D721Med (cell line): ENCODE measurements around the gene GPRASP1.

Experiments
- DNase-seq: peaks from one replicate; pipeline ENCODE4 v3.0.0; 2011; ENCODE audit warnings: low spot score; ENCODE audit not compliant: insufficient read length
- FAIRE-seq: peaks from 2 replicates; lab custom pipeline; 2011; peaks lifted over from hg19 to GRCh38; lab: Jason Lieb, UNC
- TF ChIP-seq, protein P1 (sequence below): IDR thresholded peaks from 2 replicates; pipeline ENCODE4 v1.5.1; 2012; ENCODE audit warnings: mild to moderate bottlenecking, control low read depth; ENCODE audit not compliant: insufficient read depth; ENCODE audit errors: missing control alignments

Gene GPRASP1, protein sequence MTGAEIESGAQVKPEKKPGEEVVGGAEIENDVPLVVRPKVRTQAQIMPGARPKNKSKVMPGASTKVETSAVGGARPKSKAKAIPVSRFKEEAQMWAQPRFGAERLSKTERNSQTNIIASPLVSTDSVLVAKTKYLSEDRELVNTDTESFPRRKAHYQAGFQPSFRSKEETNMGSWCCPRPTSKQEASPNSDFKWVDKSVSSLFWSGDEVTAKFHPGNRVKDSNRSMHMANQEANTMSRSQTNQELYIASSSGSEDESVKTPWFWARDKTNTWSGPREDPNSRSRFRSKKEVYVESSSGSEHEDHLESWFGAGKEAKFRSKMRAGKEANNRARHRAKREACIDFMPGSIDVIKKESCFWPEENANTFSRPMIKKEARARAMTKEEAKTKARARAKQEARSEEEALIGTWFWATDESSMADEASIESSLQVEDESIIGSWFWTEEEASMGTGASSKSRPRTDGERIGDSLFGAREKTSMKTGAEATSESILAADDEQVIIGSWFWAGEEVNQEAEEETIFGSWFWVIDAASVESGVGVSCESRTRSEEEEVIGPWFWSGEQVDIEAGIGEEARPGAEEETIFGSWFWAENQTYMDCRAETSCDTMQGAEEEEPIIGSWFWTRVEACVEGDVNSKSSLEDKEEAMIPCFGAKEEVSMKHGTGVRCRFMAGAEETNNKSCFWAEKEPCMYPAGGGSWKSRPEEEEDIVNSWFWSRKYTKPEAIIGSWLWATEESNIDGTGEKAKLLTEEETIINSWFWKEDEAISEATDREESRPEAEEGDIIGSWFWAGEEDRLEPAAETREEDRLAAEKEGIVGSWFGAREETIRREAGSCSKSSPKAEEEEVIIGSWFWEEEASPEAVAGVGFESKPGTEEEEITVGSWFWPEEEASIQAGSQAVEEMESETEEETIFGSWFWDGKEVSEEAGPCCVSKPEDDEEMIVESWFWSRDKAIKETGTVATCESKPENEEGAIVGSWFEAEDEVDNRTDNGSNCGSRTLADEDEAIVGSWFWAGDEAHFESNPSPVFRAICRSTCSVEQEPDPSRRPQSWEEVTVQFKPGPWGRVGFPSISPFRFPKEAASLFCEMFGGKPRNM (N-terminal part only)

DNA sequence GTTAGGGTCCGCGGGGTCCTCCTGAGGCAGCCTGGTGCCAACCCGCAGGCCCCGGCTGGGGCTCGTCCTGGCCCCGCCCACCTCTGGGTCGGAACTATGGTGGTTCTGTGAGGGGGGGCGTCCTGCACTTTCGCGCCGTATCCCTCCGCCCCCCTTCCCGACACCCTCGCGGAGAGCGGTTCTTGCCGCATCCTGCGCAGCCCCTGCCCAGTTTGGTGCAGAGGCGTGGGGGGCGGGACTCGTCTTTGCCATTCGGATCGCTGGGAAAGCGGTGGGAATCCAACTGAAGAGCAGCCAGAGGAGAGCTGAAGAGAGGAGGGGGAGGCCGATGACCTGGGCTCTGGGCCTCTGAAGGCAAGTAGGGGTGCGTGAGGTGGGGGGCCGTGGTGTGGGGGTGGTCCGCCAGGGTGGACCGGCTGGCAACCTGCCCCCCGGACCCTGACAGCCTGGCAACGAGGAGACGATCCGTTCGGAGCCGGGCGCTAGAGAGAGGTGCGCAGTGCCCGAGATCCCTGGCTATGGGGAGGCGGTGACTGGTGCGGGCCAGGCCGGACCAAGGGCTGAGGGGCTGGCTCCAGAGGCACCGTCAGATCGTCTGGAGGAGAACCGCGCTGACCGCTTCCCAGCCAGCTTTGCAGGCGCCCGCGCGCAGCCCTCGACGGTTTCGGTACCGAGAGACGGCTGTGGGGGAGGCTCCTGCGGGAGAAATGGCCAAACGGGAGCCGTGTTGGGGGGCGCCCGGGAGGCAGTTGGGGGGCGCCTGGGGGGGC is at the start of gene GPRASP1:
Gene GPRASP1, plus strand, starts transcription at position 242 of the 770 bp plus-strand sequence. CDS start 2,431 bp downstream, outside the sequence.
- DNase-seq (no peak), FAIRE-seq (no peak)
- TF ChIP-seq, protein P1, sequence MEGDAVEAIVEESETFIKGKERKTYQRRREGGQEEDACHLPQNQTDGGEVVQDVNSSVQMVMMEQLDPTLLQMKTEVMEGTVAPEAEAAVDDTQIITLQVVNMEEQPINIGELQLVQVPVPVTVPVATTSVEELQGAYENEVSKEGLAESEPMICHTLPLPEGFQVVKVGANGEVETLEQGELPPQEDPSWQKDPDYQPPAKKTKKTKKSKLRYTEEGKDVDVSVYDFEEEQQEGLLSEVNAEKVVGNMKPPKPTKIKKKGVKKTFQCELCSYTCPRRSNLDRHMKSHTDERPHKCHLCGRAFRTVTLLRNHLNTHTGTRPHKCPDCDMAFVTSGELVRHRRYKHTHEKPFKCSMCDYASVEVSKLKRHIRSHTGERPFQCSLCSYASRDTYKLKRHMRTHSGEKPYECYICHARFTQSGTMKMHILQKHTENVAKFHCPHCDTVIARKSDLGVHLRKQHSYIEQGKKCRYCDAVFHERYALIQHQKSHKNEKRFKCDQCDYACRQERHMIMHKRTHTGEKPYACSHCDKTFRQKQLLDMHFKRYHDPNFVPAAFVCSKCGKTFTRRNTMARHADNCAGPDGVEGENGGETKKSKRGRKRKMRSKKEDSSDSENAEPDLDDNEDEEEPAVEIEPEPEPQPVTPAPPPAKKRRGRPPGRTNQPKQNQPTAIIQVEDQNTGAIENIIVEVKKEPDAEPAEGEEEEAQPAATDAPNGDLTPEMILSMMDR = no peak

- no peak for FAIRE-seq
Measured at GRCh38 chrX:102604327-102604726, 47.0 kb upstream of the GPRASP1 start.

GRCh38 chrX:102606115-102606514 is 45.2 kb upstream of the GPRASP1 start:
- TF ChIP-seq, protein P1 = no peak
- FAIRE-seq = no peak
- DNase-seq = no peak

More at GRCh38 chrX:102604327-102604726, 47.0 kb upstream of the GPRASP1 start:
- no peak for DNase-seq
- TF ChIP-seq, protein P1 = no peak

GRCh38 chrX:102610905-102611304 is 40.4 kb upstream of the GPRASP1 start:
- TF ChIP-seq, protein P1 = no peak
- DNase-seq (no peak), FAIRE-seq (no peak)

GRCh38 chrX:102624105-102624504 is 27.2 kb upstream of the GPRASP1 start:
- DNase-seq (no peak), FAIRE-seq (no peak)
- TF ChIP-seq, protein P1 = no peak

GRCh38 chrX:102627640-102628039 is 23.6 kb upstream of the GPRASP1 start:
- DNase-seq = no peak
- FAIRE-seq = no peak
- TF ChIP-seq, protein P1 = no peak
